NOMO-1 treated with DMSO at 0.1 percent for 48 hours (cell line): ENCODE results near the gene OR52E8.

Experiments
- DNase-seq: peaks from one replicate; lab custom pipeline; 2025; ENCODE audit not compliant: unreplicated experiment; lab: John Stamatoyannopoulos, UW

The OR52E8 gene

DNA sequence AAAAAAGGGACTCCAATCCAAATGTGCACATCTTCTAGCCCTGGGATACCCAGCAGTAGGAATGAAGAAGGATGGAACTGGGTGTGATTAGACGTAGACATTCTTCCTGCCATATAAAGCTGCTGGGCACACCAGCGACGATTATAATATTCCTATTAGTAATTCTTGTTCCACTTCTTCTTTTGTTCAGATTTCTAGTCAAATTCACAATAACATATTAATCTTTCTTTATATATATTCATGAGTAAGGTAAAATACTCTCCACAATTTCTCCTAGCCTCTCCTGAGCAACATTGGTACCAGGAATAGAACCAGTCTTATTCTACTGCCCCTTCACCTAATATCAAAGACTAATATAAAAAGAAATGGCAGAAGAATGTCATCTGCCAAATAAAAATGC lies at the start of gene OR52E8:
Gene OR52E8 (minus strand): TSS at position 101 of the 400 bp plus-strand sequence. CDS start 0 bp downstream, at position 101.
- DNase-seq, result no peak

DNA sequence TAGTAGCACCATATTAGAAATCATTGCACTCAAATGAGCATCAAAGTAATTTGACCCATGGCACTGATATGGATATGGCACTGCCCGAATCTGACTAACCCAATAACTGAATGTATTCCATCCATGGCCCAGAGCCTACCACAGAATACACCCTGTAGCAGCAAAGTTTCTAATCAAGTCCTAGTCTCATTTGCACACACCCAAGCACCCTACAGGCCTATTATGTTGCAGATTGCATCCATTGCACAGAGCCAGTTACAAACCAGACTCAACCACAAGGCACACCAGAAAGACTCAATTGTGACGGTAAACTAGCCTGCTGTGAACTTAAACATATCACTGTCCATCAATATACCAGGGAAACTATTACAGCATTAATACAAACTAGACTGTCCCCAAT lies 42.0 kb upstream of the OR52E8 start:
- no peak for DNase-seq

DNA sequence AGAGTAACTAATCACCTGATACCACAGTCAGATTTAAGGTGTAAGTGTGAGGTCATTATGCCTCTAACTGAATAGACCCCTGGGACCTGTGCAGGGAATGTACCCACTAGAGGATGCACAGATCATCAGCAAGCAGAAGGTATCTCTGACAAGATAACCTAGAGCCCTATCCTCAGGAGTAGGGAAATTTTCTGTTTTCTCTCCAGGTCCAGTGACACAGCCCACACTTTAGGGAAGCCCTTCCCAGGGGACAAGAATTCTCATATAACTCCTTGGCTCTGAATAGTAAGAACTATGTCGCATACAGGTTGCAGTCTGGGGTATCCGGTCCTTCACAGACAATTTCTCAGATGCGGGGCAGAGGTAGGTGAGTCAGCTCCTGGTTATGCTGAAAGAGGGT lies 35.4 kb upstream of the OR52E8 start, which contains the start of gene OR52E5:
Gene OR52E5 (plus strand): TSS at position 301 of the 400 bp plus-strand sequence. CDS start 7,569 bp downstream, outside the sequence.
- no peak for DNase-seq

DNA sequence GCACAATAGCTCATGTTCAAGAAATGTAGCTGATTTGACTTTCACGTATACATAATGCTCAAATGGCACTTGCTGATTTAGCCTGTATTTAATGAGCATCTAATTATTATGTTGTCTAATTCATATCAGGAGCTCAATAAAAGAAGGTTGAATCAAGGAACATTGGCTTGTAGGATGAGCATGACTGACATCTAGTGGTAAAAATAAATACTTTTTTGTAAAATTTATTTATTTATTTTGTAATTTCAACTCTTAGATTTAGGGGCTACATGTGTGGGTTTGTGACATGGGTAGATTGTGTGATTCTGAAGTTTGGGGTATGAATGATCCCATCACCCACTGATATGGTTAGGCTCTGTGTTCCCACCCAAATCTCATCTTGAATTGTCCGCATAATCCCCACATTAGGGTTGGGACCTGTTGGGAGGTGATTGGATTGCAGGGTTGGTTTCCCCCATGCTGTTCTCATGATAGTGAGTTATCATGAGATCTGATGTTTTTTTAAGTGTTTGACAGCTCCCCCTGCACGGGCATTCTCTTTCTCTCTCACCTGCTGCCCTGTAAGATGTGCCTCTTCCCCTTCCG lies 33.8 kb upstream of the OR52E8 start:
- peak; percentile 38 for DNase-seq

DNA sequence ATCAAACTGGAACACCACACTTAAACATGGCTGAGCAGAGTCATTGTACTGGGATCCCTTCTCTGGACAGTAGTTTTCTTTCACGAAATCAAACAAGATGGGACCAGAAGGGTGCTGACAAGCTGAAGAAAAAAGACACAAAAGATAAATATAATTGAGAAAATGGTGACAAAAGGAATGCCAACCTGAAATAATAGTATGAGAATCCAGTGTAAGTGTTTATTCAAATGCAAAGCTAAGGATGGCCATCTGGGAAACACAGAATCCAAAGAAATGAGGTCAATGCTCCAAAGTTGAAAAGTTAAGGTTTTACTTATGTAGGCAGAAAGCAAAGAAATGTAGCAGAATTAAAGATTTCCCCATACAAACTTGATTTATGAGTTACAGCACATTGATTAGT lies 30.2 kb upstream of the OR52E8 start:
- DNase-seq, result no peak

DNA sequence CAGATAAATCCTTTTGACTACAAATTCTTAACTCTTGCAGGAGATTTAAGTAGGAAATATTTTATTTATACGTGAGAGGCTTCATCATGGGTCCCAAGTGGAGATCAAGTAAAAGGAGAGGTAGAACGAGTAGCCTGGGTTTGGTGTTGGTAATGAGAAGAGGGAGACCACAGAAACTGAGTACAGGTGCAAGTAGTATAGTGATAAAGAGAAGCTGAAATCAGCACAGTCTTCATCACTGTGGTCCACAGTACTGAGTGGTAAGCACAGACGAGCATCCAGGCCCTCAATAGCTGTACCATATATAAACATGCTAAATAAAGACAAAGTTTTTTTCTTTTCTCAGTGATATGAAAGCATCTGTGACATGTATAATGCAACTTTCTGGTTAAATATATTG lies 29.7 kb upstream of the OR52E8 start:
- DNase-seq, result no peak

DNA sequence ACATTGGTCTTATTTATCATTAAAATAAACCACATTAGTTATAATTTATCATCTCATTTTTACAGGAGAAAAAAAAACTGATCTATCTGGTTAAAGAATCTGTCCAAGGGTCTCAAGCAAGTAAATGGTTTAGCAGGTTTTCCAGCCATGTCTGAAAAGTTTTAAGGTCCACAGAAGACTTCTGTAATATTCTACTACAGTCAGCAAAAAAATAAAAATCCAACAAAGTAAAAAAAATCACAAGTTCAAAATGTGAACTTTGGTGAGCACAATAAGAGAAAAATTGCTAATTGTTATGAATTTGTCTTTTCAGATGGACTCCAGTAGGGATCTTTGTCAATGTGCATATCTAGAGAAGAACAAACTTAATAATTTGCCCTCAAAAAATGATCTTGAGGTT lies 24.3 kb upstream of the OR52E8 start:
- no peak for DNase-seq

DNA sequence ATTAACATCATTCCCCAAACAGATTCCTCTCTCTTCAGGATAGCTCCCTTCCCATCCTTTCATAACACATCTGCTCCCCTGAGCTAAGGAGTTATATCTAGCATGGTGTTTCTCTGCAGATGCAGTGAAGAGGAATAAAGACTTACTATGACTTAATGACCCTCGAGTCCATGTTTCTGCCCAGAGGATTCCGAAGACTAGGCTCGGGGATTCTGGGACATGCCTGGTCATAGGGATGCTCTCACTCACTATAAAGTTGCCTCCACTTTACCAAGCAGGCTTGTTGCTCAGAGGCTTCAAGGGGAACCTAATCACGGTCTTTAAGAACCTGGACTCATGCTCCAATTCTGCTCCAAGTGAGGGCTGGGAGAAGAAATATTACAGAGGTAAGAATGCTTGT lies 22.8 kb upstream of the OR52E8 start, which contains the start of gene OR52E4:
Gene OR52E4 (plus strand): TSS at position 301 of the 400 bp plus-strand sequence. CDS start 3,664 bp downstream, outside the sequence.
- no peak for DNase-seq

DNA sequence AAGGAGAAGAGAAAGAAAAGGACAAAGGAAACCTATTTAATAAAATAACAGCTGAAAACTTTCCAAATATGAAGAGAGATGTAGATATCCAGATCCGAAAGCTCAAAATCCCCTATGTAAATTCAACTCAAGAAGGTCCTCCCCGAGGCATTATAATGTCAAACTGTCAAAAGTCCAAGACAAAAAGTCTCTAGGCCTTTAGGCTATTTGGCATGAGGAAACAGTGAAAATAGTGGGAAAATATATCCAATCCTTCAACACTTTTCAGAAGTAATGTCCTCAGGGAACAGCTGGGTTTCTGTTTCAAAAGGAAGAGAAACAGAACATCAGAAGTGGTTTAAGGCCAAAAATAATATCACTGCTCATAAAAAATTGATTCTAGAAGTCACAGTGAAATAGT lies 21.1 kb upstream of the OR52E8 start:
- no peak for DNase-seq

DNA sequence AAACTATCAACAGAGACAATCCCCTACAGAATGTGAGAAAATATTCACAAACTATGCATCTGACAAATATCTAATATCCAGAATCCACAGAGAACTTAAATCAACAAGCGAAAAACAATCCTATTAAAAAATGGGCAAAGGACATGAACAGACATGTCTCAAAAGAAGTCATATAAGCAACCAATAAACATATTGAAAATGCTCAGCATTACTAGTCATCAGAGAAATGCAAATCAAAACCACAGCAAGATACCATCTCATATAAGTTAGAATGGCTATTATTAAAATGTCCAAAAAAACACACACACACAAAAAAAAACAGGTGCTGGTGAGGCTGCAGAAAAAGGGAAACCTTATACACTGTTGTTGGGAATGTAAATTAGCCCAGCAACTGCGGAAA lies 8.3 kb upstream of the OR52E8 start:
- no peak for DNase-seq

DNA sequence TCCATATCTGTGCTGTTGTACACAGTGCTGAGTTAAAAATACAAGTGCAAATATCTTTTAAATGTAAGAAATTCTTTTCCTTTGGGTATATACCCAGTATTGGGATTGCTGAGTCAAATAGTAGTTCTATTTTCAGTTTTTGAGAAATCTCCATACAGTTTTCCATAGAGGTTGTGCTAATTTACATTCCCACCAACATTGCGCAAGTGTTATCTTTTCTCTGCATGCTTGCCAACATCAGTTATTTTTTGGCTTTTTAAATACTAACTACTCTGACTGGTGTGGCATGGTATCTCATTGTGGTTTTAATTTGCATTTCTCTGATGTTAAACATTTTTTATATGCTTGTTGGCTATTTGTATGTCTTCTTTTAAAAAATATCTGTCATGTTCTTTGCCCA lies 6.5 kb downstream of the OR52E8 start:
- DNase-seq, result no peak

DNA sequence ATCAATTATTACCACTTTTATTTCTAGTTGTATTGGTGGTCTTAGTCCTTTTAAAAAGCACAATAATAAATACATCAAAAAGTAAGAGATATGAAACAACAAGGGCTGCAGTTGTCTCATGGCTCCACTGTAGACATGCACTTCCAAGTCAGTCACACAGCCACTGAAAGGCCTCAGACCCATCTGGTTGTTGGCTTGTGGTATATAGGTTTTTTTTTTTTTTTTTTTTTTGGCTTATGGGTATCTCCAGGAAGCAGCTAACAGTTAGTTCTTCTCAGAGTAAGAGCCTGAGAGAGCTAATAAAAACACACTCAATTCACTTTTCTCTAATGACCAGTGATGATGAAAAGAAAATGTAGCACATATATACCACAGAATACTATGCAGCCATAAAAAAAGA lies 9.8 kb downstream of the OR52E8 start:
- no peak for DNase-seq

DNA sequence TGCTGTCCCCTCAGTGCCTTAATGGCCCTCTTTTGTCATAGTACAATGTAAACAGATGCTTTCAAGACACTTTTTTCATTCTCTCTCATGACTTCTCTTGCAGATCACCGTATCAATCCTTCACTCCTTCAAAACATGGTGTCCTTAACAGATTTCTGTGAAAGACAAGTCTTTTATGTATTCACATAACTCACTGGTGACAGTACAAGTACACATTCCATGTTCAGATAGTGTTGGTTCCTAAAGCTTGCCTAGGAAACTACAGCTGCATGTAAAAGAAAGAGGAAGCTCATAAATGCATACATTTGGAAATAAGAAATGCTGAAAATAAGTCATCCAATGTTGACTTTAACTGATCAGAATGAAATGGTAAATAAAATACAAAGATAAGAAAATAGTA lies 10.8 kb downstream of the OR52E8 start:
- peak; percentile 1 for DNase-seq

DNA sequence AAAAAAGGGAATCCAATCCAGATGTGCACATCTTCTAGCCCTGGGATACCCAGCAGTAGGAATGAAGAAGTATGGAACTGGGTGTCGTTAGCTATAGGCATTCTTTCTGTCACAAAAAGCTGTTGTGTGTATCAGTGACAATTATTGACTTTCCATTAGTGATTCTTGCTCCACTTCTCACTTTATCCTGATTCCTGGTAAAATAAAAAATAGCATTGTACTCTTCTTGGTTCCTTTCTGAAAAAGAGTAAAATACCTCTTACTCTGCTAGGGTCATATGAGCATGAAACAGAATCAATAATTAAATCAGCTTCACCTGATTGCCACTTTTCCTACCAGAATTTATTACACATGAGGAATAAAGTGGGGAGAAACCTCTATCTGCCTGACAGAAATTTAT lies 15.7 kb downstream of the OR52E8 start, which contains the start of gene OR52E6:
Gene OR52E6 (minus strand): TSS at position 101 of the 400 bp plus-strand sequence. CDS start 0 bp downstream, at position 101.
- DNase-seq, result no peak

DNA sequence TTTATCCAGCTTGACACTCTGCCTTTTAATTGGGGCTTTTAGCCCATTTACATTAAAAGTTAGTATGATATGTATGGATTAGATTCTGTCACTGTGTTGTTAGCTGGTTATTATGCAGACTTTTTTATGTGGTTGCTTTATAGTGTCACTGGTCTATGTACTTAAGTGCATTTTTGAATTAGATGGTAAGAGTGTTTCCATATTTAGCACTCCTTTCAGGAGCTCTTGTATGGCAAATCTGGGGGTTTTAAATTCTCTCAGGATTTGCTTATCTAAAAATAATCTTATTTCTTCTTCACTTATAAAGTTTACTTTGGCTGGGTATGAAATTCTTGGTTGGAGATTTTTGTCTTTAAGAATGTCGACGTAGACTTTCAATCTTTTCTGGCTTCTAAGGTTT lies 19.8 kb downstream of the OR52E8 start:
- DNase-seq, result no peak

DNA sequence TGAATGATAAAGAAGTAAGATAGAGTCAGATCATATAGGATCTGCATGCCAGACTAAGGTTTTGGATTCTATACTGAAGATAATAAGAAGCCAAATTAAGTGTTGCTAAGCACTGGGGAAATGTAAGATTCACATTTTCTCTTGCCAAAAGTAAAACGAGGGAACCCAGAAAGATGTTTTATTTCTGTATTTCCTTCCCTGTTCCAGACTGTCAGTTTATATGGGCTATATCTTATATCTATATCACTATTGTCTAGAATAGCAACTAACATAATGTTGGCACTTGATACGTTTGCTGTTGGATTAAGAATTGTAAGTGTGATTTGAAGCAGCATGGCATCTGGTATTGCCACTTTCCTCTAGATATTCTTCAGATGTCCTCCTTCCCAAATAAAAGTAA lies 24.0 kb downstream of the OR52E8 start:
- no peak for DNase-seq

DNA sequence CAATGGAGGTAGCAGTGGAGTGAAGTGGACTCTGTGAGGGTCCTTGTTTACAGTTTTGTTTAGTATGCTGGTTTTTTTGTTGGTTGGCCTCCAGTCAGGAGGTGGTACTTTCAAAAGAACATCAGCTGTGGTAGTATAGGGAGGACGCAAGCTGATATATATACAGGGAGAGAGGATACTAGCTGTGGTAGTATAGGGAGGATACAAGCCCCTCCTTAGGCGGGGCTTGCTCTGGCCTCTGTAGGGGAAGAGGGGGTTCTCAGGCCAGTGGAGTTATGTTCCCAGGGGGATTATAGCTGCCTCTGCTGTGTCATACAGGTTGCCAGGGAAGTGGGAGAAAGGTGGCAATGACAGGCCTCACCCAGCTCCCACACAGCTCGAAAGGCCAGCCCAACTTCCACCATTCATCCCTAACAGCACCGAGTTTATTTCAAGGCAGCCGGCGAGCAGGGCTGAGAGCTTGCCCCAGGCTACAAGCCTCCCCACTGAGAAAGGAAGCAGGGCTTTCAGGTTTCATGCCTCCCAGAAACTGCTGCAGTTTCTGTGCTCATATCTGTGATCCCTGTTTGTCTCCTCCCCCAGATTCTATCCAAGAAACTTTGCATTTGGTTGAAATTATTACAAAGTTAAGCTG lies 26.2 kb downstream of the OR52E8 start:
- no peak for DNase-seq

DNA sequence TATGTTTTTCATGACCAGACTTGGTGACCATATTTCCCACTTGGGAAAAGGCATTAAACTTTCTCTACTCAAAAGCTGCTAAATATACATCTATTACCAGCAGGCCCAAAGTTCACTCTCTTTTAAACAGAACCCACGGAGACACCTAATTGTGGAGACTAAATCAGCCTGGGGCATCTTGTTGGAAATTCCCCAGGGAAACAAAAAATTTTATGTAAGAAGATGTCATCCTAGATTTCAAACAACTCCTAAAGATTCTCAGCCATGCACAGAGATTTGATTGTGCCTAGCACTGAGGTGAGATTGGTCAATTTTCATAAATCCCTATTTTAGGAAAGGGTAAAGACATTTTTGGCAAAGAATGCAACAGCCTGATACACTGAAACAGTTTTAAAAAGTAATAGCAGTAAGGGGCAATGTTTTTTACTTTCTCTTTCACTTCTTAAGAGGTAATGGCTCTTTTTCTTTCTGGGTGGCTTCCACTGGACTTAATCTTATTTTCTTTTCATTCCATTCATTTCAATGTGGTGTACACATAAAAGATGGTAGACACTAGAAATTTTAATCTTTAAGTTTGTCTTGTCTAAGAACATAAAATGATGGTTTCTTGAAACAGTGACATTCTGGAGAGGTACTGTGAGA lies 39.1 kb downstream of the OR52E8 start:
- DNase-seq, result peak; percentile 26

DNA sequence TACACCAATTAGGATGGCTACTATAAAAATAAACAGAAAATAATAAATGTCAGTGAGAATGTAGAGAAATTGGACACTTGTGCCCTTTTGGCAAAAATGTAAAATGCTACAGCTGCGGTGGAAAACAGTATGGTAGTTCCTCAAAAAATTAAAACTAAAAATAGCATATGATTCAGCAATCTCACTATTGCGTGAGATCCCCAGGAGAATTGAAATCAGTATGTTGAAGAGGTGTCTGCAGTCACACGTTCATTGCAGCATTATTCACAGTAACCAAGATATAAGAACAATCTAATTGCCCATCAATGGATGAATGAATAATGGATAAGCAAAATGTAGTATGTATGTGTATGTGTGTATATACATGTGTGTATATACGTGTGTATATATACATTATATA lies 42.0 kb downstream of the OR52E8 start:
- DNase-seq, result peak; percentile 90

DNA sequence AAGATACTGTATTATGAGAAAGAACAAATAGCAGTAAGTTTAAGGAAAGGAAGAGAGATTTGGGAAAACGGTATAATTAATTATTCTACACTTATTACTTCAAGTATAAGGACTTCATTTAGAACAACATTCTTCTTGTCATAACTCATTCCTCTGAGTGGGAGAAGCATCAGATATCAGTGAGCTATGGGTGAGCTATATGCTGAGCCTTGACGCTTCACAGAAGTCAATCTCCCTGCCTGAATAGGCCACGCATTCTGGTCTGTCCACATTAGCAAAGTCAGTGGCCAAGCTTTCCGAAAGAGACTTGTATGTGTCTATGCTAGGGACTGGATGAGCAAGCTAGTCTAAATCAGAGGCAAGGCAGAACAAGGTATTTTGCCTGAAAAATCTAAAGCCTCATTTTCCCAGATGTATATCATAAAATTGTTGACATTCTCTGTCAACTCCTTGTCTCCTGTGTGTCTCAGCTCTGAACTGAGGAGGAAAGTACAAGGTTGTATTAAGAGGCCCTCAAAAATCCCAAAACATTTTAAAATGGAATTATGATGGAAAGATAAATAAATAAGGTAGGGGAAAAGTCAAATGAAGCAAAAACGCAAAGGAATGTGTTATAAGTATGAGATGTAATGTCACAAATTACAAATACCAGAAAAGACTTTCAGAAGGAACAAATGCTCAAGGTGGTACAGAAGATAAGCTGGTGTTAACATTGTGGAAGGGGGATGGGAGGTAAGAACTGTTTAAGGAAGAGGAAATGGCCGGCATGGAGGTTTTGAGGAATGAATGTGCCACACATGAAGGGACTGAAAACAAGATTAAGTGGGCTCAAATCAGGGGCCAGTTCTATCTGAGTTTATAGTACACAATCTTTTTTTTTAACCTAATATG lies 47.3 kb downstream of the OR52E8 start:
- no peak for DNase-seq

DNA sequence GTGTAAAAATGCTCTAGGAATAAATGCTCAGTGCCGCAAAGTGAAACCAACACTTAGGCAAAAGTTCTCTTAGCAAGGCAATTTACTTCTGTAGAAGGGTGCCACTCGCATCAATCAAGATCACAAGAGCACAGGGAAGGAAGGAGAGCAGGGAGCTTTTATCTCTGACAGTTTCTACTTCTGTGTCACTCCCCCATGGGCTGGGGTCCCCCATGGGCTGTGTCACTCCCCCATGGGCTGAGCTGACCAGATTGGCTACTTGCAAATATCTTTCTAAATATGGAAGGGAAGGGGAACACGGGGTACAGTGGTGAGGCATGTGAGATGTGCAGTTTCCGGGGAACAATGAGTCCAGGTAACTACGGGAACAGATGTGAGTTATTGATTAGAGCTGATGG lies 48.4 kb downstream of the OR52E8 start:
- DNase-seq, result no peak
